HepG2 (cell line): ENCODE data around the gene GLRA3. TPM values are rescaled to one million over a fixed set of nuclear protein-coding genes. Genes with fewer than 3 reads are reported as not detected.

Experiments used
- ATAC-seq: fragments of 200-7000 bp; cut with Tn5 transposase; 3 replicates; pipeline ENCODE4 v1.9.1; 2020; ENCODE audit warnings: mild to moderate bottlenecking, moderate library complexity
- BruUV-seq: library from RNA; stranded (reverse); fragments of 400-500 nt; replicated peaks from 2 replicates; lab custom pipeline; 2021; lab: Mats Ljungman, UMichigan
- CTCF ChIA-PET: fragments of 300-600 bp; formaldehyde crosslinking; extraction: SDS; loops from one replicate; lab custom pipeline; 2021; ENCODE audit warnings: low total read pairs, inconsistent platforms, low intra/inter-chr PET ratio; lab: Yijun Ruan, JAX
- POLR2A ChIA-PET: fragments of 350-600 bp; sonication (Branson Sonifier 250); formaldehyde crosslinking; loops from one replicate; lab custom pipeline; 2020; ENCODE audit warnings: antibody characterized with exemption, inconsistent platforms; lab: Yijun Ruan, JAX
- DNase-seq: peaks from one replicate; pipeline ENCODE4 v3.0.0-alpha.2; 2015; ENCODE audit warnings: low spot score
- FAIRE-seq: peaks from 3 replicates; lab custom pipeline; 2011; peaks lifted over from hg19 to GRCh38; lab: Jason Lieb, UNC
- H2AFZ ChIP-seq: one replicate; pipeline ENCODE4 v1.6.1; 2011; ENCODE audit warnings: low read length, inconsistent platforms
- H3K27ac ChIP-seq: fragments of 300-600 bp; 3 replicates; pipeline ENCODE4 v1.8.0; 2011; ENCODE audit warnings: mixed run types, mild to moderate bottlenecking, mixed read lengths, low read length, inconsistent platforms; ENCODE audit not compliant: insufficient read depth; ENCODE audit errors: extremely low read length
- H3K27me3 ChIP-seq, 2 experiments: fragments of 200-600 bp in 1 of 2; 2 replicates in 1 of 2; 3 replicates in 1 of 2; pipeline versions ENCODE4 v1.6.0 to v1.8.0; 2011; ENCODE audit warnings: low read length in 2 of 2, mild to moderate bottlenecking in 2 of 2, moderate library complexity in 2 of 2, inconsistent platforms in 1 of 2; ENCODE audit not compliant: insufficient read depth in 2 of 2, control insufficient read depth in 1 of 2
- H3K36me3 ChIP-seq, 2 experiments: fragments of 200-600 bp in 1 of 2; replicated peaks in 1 of 2; 2 replicates in 1 of 2; 3 replicates in 1 of 2; pipeline versions ENCODE4 v1.5.1 to v1.8.0; 2011; ENCODE audit warnings: low read length in 2 of 2, inconsistent platforms in 1 of 2; ENCODE audit not compliant: insufficient read depth in 2 of 2, control insufficient read depth in 1 of 2
- H3K4me1 ChIP-seq: 2 replicates; pipeline ENCODE4 v1.5.1; 2012; ENCODE audit warnings: low read length, inconsistent platforms; ENCODE audit not compliant: insufficient read depth
- H3K4me2 ChIP-seq: 2 replicates; pipeline ENCODE4 v1.6.0; 2011; ENCODE audit warnings: low read depth, low read length, inconsistent platforms
- H3K4me3 ChIP-seq, 3 experiments: fragments of 200-600 bp in 1 of 3; sonication (generic), shearing (Covaris generic) in 1 of 3; replicated peaks in 1 of 3; 2 replicates each; pipeline ENCODE4 v1.5.1; 2011 to 2016; ENCODE audit warnings: low read length in 3 of 3, inconsistent platforms in 2 of 3, low read depth in 2 of 3, mild to moderate bottlenecking in 2 of 3, control low read depth in 1 of 3, mixed read lengths in 1 of 3; ENCODE audit not compliant: insufficient read depth in 1 of 3
- H3K79me2 ChIP-seq: one replicate; pipeline ENCODE4 v1.6.1; 2011; ENCODE audit warnings: low read length, inconsistent platforms; ENCODE audit not compliant: insufficient read depth
- H3K9ac ChIP-seq: 2 replicates; pipeline ENCODE4 v1.6.0; 2011; ENCODE audit warnings: mild to moderate bottlenecking, low read depth, low read length, inconsistent platforms; ENCODE audit not compliant: insufficient read depth
- H3K9me3 ChIP-seq: 2 replicates; pipeline ENCODE4 v1.5.1; 2012; ENCODE audit warnings: mild to moderate bottlenecking, low read length
- H4K20me1 ChIP-seq: 2 replicates; pipeline ENCODE4 v1.6.0; 2011; ENCODE audit warnings: inconsistent platforms, mild to moderate bottlenecking, low read length, moderate library complexity; ENCODE audit not compliant: insufficient read depth
- CEBPB ChIP-seq: IDR thresholded peaks from 2 replicates; pipeline ENCODE4 v1.6.1; 2011; ENCODE audit warnings: low read depth, low read length, improper control_type of control experiment, borderline replicate concordance
- GTF3A ChIP-seq: sonication (generic); formaldehyde crosslinking; conservative IDR thresholded peaks from 2 replicates; pipeline ENCODE4 v1.4.0; 2020; ENCODE audit warnings: mild to moderate bottlenecking, missing genetic modification reagents
- MED8 ChIP-seq: sonication (generic); formaldehyde crosslinking; IDR thresholded peaks from 2 replicates; pipeline ENCODE4 v1.8.1; 2023; ENCODE audit warnings: mild to moderate bottlenecking, missing genetic modification reagents; ENCODE audit not compliant: insufficient replicate concordance
- MTA1 ChIP-seq: sonication (generic); formaldehyde crosslinking; IDR thresholded peaks from 2 replicates; pipeline ENCODE4 v1.4.0; 2020; ENCODE audit warnings: missing genetic modification reagents, mild to moderate bottlenecking, borderline replicate concordance
- NFE2 ChIP-seq: sonication (generic); formaldehyde crosslinking; IDR thresholded peaks from 2 replicates; pipeline ENCODE4 v1.4.0; 2020; ENCODE audit warnings: missing genetic modification reagents
- PHF21A ChIP-seq: sonication (generic); formaldehyde crosslinking; IDR thresholded peaks from 2 replicates; pipeline ENCODE4 v1.5.0; 2020; ENCODE audit warnings: mild to moderate bottlenecking, missing genetic modification reagents
- RFX3 ChIP-seq: IDR thresholded peaks from 2 replicates; pipeline ENCODE4 v1.6.1; 2016; ENCODE audit warnings: missing biosample characterization, missing genetic modification reagents
- TBP ChIP-seq: sonication (generic); formaldehyde crosslinking; IDR thresholded peaks from 2 replicates; pipeline ENCODE4 v1.5.0; 2020; ENCODE audit warnings: missing genetic modification reagents
- ZNF33A ChIP-seq: sonication (generic); formaldehyde crosslinking; IDR thresholded peaks from 2 replicates; pipeline ENCODE4 v1.5.1; 2020; ENCODE audit warnings: missing genetic modification reagents, mild to moderate bottlenecking, moderate library complexity, borderline replicate concordance
- ZNF503 ChIP-seq: sonication (generic); formaldehyde crosslinking; IDR thresholded peaks from 2 replicates; pipeline ENCODE4 v1.4.0; 2020; ENCODE audit warnings: missing genetic modification reagents
- ZNF589 ChIP-seq: sonication (generic); formaldehyde crosslinking; conservative IDR thresholded peaks from 2 replicates; pipeline ENCODE4 v1.8.0; 2022; ENCODE audit warnings: mild to moderate bottlenecking, moderate library complexity, missing genetic modification reagents
- WGBS: methylation state at CpG from one replicate; pipeline ENCODE4 v1.1.6; 2017; ENCODE audit warnings: low lambda C conversion rate; 5-methylcytosine and 5-hydroxymethylcytosine counted together
- in situ Hi-C: cut with HindIII; loops from 2 replicates; pipeline ENCODE4 v1.10.0; 2017; ENCODE audit warnings: low pct_unique_long_range_greater_than_20kb; ENCODE audit not compliant: extremely low pct_ligation_motif_present
- intact Hi-C: fragments of 100-400 bp; cut with micrococcal nuclease; formaldehyde crosslinking; loops from one replicate; pipeline ENCODE4 v1.10.0; 2022; ENCODE audit not compliant: unreplicated experiment
- polyA plus RNA-seq, 8 experiments: library from polyadenylated mRNA; depleted of rRNA in 3 of 8; stranded (reverse) in 7 of 8; unstranded in 1 of 8; fragments of >200 nt; fragmentation: Illumina TruSeq in 4 of 8; extraction: Trizol in 4 of 8; gene quantifications; 2 replicates each; pipeline versions ENCODE4 v1.2.1 to v1.2.3, GENCODE V29; 2011 to 2016; ENCODE audit warnings: low read depth in 4 of 8, missing spikeins in 1 of 8, mixed read lengths in 1 of 8; ENCODE audit not compliant: insufficient read depth in 1 of 8
- total RNA-seq, 5 experiments: library from RNA; depleted of rRNA; stranded (reverse); fragments of >200 nt; fragmentation: Illumina TruSeq; extraction: Trizol; gene quantifications; 2 replicates each; pipeline ENCODE4 v1.2.3, GENCODE V29; 2016; ENCODE audit warnings: low read depth in 1 of 5
- TF ChIP-seq, protein P1 (sequence below): sonication (generic); formaldehyde crosslinking; IDR thresholded peaks from 2 replicates; pipeline ENCODE4 v1.4.0; 2020; ENCODE audit warnings: mild to moderate bottlenecking, missing genetic modification reagents, borderline replicate concordance
- TF ChIP-seq, protein P2 (sequence below): sonication (generic); formaldehyde crosslinking; IDR thresholded peaks from 2 replicates; pipeline ENCODE4 v1.5.0; 2020; ENCODE audit warnings: mild to moderate bottlenecking, missing genetic modification reagents
- TF ChIP-seq, protein P3 (sequence below): sonication (generic); formaldehyde crosslinking; IDR thresholded peaks from 2 replicates; pipeline ENCODE4 v1.4.0; 2020; ENCODE audit warnings: missing genetic modification reagents
- TF ChIP-seq, protein P4 (sequence below): sonication (generic); formaldehyde crosslinking; IDR thresholded peaks from 2 replicates; pipeline ENCODE4 v1.4.0; 2020; ENCODE audit warnings: mild to moderate bottlenecking, low read depth, missing genetic modification reagents

The GLRA3 gene
- total and polyA plus RNA-seq, 2 of the 13 experiments (the other 11 are each of a cell fraction or from before 2014, with no cell fraction given), result not detected

GRCh38 chr4:174757736-174758135 lies 71.3 kb downstream of the GLRA3 start:
- no peak for TF ChIP-seq MED8 (CRISPR knock-in tag)
- no peak for TF ChIP-seq ZNF503
- TF ChIP-seq CEBPB, result no peak
- no peak for TF ChIP-seq MTA1
- TF ChIP-seq, protein P1, sequence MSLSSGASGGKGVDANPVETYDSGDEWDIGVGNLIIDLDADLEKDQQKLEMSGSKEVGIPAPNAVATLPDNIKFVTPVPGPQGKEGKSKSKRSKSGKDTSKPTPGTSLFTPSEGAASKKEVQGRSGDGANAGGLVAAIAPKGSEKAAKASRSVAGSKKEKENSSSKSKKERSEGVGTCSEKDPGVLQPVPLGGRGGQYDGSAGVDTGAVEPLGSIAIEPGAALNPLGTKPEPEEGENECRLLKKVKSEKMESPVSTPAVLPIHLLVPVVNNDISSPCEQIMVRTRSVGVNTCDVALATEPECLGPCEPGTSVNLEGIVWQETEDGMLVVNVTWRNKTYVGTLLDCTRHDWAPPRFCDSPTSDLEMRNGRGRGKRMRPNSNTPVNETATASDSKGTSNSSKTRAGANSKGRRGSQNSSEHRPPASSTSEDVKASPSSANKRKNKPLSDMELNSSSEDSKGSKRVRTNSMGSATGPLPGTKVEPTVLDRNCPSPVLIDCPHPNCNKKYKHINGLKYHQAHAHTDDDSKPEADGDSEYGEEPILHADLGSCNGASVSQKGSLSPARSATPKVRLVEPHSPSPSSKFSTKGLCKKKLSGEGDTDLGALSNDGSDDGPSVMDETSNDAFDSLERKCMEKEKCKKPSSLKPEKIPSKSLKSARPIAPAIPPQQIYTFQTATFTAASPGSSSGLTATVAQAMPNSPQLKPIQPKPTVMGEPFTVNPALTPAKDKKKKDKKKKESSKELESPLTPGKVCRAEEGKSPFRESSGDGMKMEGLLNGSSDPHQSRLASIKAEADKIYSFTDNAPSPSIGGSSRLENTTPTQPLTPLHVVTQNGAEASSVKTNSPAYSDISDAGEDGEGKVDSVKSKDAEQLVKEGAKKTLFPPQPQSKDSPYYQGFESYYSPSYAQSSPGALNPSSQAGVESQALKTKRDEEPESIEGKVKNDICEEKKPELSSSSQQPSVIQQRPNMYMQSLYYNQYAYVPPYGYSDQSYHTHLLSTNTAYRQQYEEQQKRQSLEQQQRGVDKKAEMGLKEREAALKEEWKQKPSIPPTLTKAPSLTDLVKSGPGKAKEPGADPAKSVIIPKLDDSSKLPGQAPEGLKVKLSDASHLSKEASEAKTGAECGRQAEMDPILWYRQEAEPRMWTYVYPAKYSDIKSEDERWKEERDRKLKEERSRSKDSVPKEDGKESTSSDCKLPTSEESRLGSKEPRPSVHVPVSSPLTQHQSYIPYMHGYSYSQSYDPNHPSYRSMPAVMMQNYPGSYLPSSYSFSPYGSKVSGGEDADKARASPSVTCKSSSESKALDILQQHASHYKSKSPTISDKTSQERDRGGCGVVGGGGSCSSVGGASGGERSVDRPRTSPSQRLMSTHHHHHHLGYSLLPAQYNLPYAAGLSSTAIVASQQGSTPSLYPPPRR (CRISPR knock-in tag), result no peak
- TF ChIP-seq, protein P2, sequence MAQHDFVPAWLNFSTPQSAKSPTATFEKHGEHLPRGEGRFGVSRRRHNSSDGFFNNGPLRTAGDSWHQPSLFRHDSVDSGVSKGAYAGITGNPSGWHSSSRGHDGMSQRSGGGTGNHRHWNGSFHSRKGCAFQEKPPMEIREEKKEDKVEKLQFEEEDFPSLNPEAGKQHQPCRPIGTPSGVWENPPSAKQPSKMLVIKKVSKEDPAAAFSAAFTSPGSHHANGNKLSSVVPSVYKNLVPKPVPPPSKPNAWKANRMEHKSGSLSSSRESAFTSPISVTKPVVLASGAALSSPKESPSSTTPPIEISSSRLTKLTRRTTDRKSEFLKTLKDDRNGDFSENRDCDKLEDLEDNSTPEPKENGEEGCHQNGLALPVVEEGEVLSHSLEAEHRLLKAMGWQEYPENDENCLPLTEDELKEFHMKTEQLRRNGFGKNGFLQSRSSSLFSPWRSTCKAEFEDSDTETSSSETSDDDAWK, result no peak
- no peak for TF ChIP-seq TBP
- TF ChIP-seq RFX3 (CRISPR knock-in tag), result no peak
- TF ChIP-seq ZNF33A, result no peak
- TF ChIP-seq, protein P3, sequence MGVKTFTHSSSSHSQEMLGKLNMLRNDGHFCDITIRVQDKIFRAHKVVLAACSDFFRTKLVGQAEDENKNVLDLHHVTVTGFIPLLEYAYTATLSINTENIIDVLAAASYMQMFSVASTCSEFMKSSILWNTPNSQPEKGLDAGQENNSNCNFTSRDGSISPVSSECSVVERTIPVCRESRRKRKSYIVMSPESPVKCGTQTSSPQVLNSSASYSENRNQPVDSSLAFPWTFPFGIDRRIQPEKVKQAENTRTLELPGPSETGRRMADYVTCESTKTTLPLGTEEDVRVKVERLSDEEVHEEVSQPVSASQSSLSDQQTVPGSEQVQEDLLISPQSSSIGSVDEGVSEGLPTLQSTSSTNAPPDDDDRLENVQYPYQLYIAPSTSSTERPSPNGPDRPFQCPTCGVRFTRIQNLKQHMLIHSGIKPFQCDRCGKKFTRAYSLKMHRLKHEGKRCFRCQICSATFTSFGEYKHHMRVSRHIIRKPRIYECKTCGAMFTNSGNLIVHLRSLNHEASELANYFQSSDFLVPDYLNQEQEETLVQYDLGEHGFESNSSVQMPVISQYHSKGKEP (CRISPR knock-in tag), result no peak
- TF ChIP-seq, protein P4, sequence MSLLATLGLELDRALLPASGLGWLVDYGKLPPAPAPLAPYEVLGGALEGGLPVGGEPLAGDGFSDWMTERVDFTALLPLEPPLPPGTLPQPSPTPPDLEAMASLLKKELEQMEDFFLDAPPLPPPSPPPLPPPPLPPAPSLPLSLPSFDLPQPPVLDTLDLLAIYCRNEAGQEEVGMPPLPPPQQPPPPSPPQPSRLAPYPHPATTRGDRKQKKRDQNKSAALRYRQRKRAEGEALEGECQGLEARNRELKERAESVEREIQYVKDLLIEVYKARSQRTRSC, result no peak
- TF ChIP-seq ZNF589, result no peak
- no peak for TF ChIP-seq NFE2
- TF ChIP-seq PHF21A, result no peak
- TF ChIP-seq GTF3A, result no peak
- Histone ChIP-seq H3K36me3 (no peaks in the 10 kb centered on the region), H3K27ac (no peak overlapping the region), H3K4me2 (no peak overlapping the region), H3K27me3 (no peaks in the 10 kb centered on the region), H3K79me2 (no peaks in the 10 kb centered on the region), H2AFZ (no peak overlapping the region), H3K4me3 (no peak overlapping the region), H3K9ac (no peak overlapping the region), H3K9me3 (no peaks in the 10 kb centered on the region), H3K4me1 (no peaks in the 10 kb centered on the region), H4K20me1 (no peaks in the 10 kb centered on the region)
- BruUV-seq, result no TSS peak
- ChIA-PET POLR2A (no interaction called here), CTCF (no interaction called here)
- DNase-seq (no peak), ATAC-seq (no peak), FAIRE-seq (no peak)
- intact Hi-C loops, result no loop called here
- in situ Hi-C loops, result no loop called here
- 0% methylated on average over 2 of the region's 4 CpGs for WGBS
